UCSD-AML1 (cell line): ENCODE results near the gene COMMD6.

Experiments
- DNase-seq: peaks from one replicate; lab custom pipeline; 2025; ENCODE audit not compliant: unreplicated experiment; lab: John Stamatoyannopoulos, UW

COMMD6 gene

DNA sequence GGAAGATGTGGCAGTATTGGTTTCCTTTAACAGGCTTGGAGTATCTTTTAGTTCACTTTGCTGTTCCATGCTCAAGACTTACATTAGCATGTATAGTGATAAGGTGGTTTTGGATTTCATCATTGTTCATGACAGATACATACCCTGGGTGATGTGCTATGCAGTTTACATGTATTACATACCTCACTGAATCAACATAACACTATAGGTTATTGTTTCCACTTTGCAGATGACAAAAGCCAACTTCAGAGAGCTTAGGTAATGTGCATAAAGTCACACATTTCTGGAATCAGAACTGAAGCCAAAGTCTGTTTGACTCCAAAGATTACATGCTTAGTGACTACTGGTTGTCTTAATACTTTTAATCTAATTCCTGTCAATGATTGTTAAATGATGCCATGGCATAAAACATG lies 7.1 kb downstream of the COMMD6 start:
- no peak for DNase-seq

DNA sequence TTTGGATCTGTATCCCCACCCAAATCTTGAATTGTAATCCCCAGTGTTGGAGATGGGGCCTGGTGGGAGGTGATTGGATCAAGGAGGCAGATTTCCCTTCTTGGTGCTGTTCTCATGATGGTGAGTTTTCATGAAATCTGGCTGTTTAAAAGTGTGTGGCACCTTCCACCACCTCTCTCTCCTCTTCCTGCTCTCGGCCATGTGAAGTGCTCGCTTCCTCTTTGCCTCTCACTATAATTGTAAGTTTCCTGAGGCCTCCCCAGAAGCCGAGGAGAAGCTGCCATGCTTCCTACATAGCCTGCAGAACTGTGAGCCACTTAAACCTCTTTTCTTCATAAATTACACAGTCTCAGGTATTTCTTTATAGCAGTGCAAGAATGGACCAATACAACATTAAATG lies 15.7 kb downstream of the COMMD6 start:
- no peak for DNase-seq

DNA sequence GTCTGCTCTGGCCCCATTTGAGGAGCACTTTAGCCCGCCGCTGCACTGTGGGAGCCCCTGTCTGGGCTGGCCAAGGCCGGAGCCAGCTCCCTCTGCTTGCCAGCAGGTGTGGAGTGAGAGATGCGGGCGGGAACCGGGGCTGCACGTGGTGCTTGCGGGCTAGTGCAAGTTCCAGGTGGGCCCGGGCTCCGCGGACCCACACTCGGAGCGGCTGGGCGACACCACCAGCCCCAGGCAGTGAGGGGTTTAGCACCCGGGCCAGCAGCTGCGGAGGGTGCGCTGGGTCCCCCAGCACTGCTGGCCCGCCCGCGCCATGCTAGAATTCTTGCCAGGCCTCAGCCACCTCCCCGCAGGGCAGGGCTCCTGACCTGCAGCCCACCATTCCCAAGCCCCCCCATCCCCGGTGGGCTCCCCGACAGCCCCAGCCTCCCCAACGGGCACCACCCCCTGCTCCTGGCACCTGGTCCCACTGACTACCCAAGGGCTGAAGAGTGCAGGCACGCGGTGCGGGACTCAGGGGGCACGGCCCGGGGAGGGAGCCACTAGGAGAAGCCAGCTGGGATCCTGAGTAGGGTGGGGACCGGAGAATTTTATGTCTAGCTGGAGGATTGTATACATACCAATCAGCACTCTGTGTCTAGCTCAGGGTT lies 19.1 kb downstream of the COMMD6 start:
- no peak for DNase-seq

- no peak for DNase-seq
These were observed 23.3 kb downstream of the COMMD6 start for GRCh38 chr13:75514080-75514995.

DNA sequence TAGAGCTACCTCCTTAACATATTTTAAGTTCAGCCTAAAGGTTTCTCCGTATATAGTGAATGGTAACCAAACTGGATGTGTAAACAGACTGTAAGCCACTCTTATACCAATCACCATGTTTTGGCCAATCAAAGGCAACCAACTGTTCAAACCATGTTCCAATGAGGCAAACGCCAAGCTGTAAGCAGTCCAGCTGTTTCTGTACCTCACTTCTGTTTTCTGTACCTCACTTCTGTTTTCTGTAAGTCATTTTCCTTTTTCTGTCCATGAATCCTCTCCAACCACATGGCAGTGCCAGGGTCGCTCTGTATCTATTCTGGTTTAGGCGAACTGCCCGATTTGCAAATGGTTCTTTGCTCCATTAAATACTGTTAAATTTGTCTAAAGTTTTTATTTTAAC lies 24.4 kb downstream of the COMMD6 start:
- no peak for DNase-seq

DNA sequence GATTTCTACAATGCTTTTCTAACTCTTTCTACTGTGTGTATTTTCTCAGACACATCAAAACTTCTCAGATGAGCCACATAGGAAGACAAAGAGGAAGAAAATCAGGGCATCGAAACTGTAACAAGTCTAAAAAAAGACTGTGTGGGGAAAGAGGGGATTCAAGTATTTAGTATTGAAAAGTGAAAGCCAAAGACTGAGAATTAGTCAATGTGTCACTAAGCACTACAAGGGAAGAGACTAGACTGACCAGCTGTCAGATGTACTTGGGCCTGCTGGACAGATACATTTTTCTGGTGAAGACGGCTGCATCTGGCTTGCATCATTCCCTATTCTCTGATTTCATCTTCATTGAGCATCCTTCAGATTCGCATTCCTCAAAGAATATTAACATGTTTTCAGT lies 25.4 kb downstream of the COMMD6 start:
- DNase-seq: no peak

GRCh38 chr13:75511051-75511625 lies 26.5 kb downstream of the COMMD6 start:
- no peak for DNase-seq

DNA sequence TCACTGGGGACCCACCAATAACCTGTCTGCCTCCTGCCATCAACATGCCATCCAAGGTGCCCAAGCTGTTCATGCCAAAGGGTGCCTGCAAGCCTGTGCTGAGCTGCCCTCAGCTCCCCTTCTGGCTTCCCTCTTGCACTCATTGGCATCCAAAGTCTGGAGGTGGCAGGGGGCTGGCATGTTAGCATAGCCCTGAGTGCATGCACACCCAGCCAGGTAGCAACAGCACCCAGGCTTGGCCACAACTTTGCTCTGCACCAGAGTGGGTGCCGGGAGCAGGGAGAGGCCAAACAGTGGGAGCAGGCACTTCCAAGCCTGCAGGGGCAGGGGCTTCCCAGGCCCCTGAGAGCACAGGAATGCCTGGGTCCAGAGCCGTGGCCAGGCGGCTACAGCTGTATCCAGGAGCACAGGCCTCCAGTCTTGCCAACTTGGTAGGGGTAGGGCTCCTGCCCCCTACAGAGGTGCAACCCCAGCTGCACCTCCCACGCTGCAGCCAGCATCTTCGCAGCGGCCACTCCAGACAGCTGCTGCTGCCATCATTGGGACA lies 29.6 kb downstream of the COMMD6 start:
- no peak for DNase-seq

- peak; percentile 13 for DNase-seq
These were observed 30.3 kb downstream of the COMMD6 start for GRCh38 chr13:75507027-75508001.

DNA sequence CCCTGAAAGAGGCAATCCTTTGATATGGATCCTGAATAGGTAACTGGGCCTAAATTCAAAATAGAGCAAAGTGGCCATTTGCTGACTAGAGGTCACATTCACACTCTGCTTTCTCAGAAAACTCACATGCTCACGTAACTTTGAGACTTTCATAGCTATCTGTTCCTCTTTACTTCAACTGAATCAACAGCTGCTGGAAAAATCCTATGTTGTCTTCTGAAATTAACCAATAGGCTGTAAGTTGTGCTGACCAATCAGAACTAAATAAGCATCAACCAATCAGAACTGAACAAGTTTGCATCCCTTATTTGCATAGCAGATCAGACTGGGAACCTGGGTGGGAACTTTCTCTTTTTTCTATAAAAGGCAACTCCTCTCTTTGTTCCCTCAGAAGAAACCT lies 31.6 kb downstream of the COMMD6 start:
- no peak for DNase-seq

- no peak for DNase-seq
These were observed 32.3 kb downstream of the COMMD6 start for GRCh38 chr13:75505327-75505726.

GRCh38 chr13:75495938-75496337 lies 41.7 kb downstream of the COMMD6 start:
- no peak for DNase-seq

GRCh38 chr13:75494491-75494890 lies 43.1 kb downstream of the COMMD6 start:
- no peak for DNase-seq

- DNase-seq: no peak
These were observed 44.5 kb downstream of the COMMD6 start for GRCh38 chr13:75493156-75493555.

DNA sequence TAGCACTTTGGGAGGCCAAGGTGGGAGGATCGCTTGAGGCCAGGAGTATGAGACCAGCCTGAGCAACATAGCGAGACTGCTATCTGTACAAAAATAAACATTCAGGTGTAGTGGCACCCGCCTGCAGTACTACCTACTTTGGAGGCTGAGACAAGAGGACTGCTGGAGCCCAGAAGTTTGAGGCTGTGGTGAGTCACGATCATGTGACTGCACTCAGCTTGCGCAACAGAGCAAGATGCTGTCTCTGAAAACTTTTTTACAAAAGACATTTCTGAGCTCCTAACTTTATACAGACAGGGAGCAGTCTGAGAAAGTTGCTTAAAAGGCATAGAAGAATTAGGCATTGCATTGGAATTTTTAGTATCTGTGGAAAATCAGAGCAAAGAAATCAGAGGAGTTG lies 45.3 kb downstream of the COMMD6 start:
- DNase-seq: no peak

DNA sequence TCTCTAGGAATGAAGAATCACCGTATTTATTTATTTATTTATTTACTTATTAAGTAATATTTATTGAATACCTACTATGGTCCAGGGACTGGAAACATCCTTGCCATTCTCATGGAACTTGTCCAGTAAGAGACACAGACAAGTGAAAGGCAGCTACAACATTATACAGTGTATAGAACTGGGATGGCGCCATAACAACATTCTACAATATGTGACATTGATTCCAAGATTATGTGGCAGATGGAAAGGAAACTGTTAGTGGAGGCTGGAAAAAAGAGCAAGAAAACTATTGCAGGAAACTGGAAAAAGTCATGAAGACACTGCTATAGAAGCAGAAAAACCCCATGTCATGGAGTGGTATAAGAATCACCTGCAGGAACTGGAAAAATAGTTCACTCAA lies 46.3 kb downstream of the COMMD6 start:
- no peak for DNase-seq

- no peak for DNase-seq
These were observed 48.0 kb downstream of the COMMD6 start for GRCh38 chr13:75489502-75490263.

GRCh38 chr13:75486146-75487062 lies 51.2 kb downstream of the COMMD6 start:
- peak; percentile 32 for DNase-seq
